HCT116 (cell line): ENCODE measurements around the gene BCS1L.

Source experiments
- CBX3 ChIP-seq: IDR thresholded peaks from 2 replicates; pipeline ENCODE4 v1.6.1; 2012; ENCODE audit warnings: low read depth
- CTCF ChIP-seq, 3 experiments: fragments of 200-600 bp in 1 of 3; sonication (generic) in 1 of 3; IDR thresholded peaks in 2 of 3; conservative IDR thresholded peaks in 1 of 3; 2 replicates each; pipeline ENCODE4 v1.5.1; 2012 to 2017; ENCODE audit warnings: low read depth in 2 of 3, low read length in 2 of 3, antibody characterized with exemption in 1 of 3, borderline replicate concordance in 1 of 3, control low read depth in 1 of 3, mild to moderate bottlenecking in 1 of 3, mixed read lengths in 1 of 3, mixed run types in 1 of 3, moderate library complexity in 1 of 3; ENCODE audit not compliant: insufficient read depth in 1 of 3
- EGR1 ChIP-seq: IDR thresholded peaks from 2 replicates; pipeline ENCODE4 v1.6.1; 2012; ENCODE audit warnings: low read depth
- MAX ChIP-seq: IDR thresholded peaks from 2 replicates; pipeline ENCODE4 v1.6.1; 2012
- POLR2A ChIP-seq: IDR thresholded peaks from 2 replicates; pipeline ENCODE4 v1.7.0; 2011; ENCODE audit warnings: borderline replicate concordance; ENCODE audit not compliant: insufficient read depth, insufficient read length; ENCODE audit errors: extremely low read depth

- no peak for TF ChIP-seq POLR2A
- TF ChIP-seq MAX = no peak
- TF ChIP-seq CBX3 = no peak
- TF ChIP-seq CTCF (IDR thresholded peaks at IDR 0.05 in 2 of 3, conservative IDR thresholded peaks at IDR 0.05 in 1 of 3; ENCODE audit: borderline replicate concordance in 1 of 3, insufficient read depth in 1 of 3, low read depth in 2 of 3, low read length in 2 of 3) = no peak
- TF ChIP-seq EGR1 = no peak
Measured at GRCh38 chr2:218680061-218680460, 20.6 kb downstream of the BCS1L start.
